ENCODE results near the gene CLIC1.

The CLIC1 gene

DNA sequence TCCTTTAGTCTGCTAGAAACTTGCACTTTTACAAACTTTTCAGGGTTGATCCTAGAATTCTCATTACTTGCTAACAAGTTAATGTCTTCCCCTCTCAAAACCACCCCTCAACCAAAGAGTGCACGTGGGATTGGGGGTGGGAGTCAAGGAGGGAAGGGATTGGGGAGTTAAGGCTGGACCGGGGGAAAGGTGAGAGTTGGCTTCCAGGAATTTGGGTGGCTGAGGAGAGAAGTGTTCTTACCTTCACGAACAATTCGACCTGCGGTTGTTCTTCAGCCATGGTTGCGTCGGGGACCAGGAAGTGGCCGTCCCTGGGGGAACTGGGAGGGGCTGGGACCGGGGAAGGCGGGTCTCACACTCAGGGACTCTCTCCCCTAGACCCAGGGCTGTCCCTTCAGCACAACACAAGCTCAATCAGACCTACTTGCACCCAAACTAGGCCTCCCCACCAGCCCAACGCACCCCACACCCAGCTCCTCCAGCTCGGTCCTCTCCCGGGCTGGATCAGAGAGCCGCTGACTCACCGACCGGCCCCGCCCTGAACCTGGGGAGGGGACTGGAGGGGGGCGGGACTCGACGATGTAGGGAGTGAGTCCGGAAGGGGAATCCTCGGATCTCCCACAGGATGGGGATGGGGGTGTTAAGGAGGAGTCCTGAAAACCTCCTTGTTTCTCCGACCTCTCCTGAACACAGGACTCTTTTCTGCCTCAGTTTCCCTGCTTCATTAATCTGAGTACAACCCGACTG, at the start of gene CLIC1:
CLIC1 (minus strand) TSS at position 510 of the 747 bp plus-strand sequence; CDS start at position 280, 230 bp downstream.
- peak; percentile 92 for DNase-seq (ENCODE audit: low spot score)

DNA sequence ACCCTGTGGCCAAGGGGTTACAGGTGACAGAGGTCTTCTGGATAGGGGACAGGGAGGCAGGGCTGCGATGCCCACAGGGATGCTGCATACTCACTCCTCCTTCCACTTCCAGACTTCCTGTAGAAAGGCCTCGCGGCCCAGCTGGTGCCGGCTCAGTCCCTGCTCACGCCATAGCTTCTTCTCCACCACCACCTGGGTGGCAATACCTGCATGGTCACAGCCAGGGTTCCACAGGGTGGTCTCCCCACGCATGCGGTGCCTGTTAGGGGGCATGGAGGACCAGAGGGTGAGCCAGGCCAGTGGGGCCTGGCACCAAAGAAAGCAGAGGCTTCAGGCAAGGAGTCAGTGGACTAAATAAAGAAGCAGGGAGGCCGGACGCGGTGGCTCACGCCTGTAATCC, 49.1 kb upstream of the CLIC1 start:
- DNase-seq (ENCODE audit: low spot score) = no peak

DNA sequence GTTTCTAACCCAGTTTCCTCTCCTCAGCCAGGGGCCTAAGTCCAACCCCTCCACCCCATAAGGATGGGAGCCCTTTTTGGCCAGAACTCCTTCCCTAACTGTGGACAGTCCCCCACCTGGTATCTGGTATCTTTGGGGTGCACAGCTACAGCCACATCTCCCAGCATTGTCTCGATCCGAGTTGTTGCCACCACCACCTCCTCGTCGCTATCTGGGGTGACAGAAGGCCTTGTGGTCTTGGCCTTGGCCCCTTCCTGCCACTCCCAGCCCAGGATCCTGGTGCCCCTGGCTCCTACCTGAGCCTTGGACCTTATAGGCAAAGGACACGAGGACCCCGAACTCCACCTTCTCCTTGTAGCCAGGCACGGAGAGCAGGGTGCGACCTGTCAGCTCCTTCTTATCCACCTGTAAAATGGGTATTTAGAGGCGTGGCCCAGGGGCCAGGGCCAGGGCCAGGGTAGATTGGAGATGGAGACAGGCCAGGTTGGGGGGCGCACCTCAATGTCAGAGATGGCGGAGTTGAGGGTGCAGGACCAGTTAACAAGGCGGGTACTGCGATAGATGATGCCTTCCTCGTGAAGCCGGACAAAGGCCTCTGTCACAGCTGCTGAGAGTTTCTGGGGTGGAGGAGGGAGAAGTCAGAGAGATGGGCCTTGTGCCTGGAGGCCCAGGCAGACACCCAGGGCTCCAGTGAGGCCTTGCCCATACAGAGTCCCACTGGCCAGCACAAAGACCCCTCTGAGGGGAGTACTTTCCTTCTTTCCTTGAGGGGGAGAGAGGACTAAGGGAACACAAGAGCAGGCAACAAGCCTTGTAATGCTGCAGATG, 48.0 kb upstream of the CLIC1 start:
- DNase-seq (ENCODE audit: low spot score) = no peak

DNA sequence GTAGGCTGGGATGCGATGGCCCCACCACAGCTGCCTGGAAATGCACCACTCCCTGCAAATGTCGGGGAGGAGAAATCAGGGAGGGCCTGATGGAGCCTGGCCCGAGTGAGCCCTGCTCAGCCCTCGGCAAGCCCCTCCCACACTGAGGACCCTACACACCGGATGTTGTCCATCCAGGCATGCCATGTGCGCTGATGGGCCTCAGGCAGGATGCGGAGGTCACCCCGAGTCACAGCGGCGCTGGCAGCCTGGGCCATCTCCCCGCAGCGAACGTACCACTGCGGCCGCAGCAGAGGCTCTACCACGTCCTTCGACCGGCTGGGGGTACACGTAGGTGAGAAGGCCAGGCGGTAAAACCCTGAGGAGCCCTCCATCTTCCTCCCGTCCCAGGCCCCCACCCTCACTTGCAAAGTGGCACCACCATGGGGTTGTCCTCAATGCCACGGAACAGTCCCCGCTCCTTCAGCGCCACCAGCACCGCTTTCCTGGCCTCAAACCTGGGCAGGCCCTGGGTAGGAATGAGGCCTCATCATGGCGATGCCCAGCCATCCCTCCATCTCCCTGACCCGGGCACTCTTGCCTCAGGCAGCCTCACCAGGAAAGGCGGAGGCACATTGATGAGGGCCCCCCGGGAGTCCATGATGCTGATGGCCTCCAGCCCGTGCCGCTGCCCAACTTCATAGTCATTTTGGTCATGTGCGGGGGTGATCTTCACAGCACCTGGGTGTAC, 46.0 kb upstream of the CLIC1 start:
- DNase-seq (ENCODE audit: low spot score) = no peak

DNA sequence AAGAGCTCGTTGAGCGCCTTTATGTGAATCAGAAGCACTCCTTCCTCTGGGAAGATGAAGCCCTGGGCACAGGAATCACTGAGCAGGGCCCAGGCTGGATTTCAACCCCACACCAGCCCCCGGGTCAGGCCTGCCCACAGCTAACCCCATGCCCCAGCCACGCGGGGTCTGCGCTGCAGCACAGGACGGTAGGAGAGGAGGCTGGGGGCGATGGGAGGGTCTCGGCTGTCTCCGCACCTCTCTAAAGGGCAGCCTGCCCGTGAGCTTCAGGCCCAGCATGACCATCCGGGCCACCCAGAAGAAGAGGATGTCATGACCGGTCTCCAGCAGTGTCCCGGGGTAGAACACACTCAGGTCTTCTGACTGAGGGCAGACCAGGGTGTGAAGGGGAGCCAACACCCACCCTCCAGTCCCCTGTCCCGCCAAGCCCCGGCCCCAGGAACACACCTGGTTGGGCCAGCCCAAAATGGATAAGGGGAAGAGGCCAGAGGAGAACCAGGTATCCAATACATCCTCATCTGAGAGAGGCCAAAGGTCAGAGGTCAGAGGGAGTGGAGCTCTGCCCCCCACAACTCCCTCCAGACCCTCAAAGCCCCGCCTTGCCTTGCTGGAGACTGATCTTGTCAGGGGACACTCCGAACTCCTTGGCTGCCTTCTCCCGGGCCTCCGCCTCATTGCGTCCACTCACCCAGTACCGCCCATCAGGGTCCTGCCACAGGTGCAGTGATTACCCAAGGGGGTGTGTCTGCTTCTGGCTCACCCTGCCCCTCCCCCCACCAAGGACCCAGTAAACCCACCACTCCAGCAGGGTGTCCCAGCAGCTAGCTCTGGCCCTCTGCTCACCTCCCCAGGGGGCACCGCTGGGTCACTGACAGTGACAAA, 45.2 kb upstream of the CLIC1 start:
- DNase-seq (ENCODE audit: low spot score) = no peak

DNA sequence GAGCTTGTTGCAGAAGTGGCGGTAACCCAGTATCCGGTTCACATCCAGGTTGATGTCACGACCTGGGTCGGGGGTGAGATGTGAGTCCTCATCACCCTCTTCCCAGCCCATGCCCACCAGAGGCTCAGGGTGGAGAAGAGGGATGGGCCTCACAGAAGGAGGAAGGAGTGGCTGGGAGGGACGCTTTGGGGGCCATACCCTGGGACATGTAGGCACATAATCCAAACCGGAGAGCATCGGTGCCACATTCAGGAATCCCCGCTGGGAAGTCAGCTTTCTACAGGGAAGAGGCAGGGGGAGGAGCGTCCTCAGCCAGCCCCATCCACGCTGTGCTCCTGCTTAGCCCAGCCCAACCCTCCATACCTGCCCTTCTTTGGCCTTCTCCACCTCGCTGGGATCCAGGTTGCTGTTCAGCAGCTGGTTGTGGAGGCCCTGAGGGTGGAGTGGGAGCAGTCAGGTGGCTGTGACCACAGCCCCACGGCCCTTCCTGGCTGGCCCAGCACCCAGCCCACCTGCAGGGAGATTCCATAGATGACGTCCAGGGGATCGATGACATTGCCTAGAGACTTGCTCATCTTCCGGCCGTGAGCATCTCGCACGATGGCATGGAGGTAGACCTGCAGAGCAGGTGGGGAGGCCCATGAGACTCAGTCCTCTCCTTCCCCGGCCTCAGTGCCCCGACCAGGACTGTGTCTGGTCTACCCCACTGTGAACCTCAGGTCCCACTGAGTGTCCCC, 44.3 kb upstream of the CLIC1 start:
- no peak for DNase-seq (ENCODE audit: low spot score)

GRCh38 chr6:31779908-31780307, 43.6 kb upstream of the CLIC1 start:
- no peak for DNase-seq (ENCODE audit: low spot score)

GRCh38 chr6:31778999-31779885, 42.9 kb upstream of the CLIC1 start:
- DNase-seq (ENCODE audit: low spot score) = no peak

GRCh38 chr6:31778193-31778592, 41.9 kb upstream of the CLIC1 start:
- no peak for DNase-seq (ENCODE audit: low spot score)

DNA sequence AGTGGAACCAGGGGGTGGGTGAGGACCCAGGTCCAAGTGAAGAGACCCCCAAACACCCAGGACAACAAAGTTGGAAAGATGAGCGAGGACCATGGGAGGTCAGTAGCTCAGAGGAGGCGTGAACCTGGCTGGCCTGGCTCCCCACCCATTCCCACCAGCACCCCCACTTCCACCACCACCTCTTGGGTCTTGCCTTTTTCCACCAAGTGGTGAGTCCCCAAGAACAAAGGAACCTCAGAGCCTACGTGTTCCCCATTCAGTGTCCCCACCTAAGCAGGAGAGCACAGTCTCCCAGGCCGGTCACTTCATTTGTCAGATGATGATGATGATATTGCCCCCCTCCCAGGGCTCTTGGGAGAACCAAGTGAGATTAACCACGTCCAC, 41.3 kb upstream of the CLIC1 start:
- DNase-seq (ENCODE audit: low spot score) = no peak

DNA sequence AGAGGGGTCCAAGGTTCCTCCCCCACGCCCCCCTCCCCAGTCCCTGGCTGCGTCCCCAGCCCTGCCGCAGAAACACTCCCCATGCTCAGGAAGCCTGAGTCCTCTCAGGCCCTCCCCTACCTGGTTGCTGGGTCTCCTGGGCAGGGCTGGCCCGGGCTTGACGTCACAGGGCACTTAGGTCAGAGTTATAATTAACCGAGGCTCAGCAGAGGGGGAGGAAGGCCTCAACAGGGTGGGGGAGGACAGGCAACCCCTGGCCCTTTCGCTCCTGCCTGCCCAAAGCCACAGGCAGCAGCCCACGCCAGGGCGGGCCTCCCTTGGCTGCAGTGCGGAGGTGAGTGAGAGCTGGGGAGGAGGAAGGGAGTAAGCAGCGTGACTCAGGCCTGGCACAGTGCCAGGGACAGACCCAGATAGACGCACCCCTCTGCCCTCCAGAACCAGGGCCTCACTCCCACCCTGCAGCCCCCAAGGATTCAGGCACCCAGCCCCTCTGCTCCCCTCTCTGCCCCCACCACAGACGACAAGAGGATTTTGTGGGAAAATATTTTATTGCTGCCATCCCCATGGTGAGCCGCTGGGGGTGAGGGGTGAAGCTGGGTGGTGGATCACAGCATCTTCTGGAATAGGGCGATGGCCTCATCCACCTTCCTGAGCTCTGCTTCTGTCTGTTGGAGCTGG, 40.8 kb upstream of the CLIC1 start, which contains the start of gene VWA7:
VWA7 (minus strand) TSS at position 340 of the 678 bp plus-strand sequence. CDS start 549 bp downstream, outside the sequence.
- peak; percentile 98 for DNase-seq (ENCODE audit: low spot score)

- DNase-seq (ENCODE audit: low spot score) = no peak
These were observed 40.2 kb upstream of the CLIC1 start for GRCh38 chr6:31776485-31776988.

DNA sequence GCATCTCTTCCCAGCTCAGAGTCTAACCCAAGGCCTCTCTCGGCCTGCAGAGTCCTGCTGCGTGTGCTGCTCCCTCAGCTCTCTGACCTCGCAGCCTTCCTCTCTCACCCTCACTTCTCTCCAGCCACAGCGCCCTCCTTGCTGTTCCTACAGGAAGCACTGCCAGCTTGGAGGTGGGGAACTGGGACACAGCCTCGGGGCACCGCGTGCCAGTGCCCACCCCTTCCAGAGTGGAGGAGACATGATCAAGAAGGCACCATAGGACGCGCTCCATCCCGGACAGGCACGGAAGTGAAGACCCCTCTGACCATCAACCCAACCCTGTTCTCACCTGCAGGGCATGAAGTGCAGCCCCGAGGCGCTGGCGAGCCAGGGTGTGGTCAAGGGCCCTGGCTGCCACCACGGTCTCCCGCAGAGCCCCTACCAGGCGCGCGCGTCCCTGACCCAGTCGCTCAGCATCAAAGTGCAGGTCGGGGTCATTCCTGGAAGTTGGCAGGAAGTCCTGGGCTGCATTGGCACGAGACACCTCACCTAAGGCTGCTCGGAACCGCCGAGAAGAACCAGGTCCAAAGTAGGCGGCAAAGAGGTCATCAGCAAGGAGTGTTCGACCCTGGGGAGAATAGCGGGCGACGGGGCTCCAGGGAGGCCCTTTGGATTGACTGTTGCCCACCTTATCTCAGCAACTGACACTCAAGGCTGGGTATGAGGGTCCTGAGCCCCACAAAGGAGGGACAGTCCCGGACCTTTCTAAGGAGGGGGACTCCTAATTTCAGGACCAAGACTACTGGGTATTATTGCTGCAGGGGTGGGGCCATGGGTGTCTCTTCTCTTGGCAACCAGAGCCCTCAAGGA, 39.5 kb upstream of the CLIC1 start:
- DNase-seq (ENCODE audit: low spot score) = no peak

DNA sequence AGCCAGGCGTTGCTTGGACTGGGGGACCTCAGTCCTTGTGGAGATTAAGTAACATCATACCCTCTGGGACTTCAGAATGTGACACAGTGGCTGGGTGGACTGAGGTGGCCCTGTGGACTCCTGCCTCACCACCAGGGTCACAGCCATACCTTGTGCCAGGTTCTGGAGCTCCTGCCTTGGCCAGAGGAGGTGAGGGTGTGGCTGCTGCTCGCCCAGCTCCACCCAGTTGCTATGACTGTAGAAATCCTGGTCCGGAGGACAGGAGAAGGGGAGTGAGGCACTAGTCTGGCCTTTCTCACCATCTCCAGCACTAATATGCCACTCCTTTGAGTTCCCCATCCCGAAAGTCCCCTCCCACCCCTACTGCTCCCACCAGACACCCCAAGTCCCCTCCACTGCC, 38.9 kb upstream of the CLIC1 start:
- peak; percentile 35 for DNase-seq (ENCODE audit: low spot score)

- DNase-seq (ENCODE audit: low spot score) = no peak
These were observed 35.6 kb upstream of the CLIC1 start for GRCh38 chr6:31771992-31772358.

DNA sequence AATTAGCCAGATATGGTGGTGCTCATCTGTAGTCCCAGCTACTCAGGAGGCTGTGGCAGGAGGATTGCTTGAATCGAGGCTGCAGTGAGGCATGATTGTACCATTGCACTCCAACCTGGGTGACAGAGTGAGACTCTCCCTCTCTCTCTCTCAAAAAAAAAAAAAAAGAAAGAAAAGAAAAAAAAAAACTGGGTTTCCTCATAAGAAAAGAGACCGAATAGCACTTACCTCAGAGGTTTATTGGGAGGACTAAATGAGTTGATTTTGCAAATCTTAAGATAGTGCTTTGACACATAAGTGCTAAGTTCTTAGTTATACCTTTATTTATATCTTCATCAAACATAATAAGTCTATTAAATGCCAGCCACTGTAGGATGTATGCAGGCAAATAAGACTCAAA, 34.5 kb upstream of the CLIC1 start:
- no peak for DNase-seq (ENCODE audit: low spot score)

DNA sequence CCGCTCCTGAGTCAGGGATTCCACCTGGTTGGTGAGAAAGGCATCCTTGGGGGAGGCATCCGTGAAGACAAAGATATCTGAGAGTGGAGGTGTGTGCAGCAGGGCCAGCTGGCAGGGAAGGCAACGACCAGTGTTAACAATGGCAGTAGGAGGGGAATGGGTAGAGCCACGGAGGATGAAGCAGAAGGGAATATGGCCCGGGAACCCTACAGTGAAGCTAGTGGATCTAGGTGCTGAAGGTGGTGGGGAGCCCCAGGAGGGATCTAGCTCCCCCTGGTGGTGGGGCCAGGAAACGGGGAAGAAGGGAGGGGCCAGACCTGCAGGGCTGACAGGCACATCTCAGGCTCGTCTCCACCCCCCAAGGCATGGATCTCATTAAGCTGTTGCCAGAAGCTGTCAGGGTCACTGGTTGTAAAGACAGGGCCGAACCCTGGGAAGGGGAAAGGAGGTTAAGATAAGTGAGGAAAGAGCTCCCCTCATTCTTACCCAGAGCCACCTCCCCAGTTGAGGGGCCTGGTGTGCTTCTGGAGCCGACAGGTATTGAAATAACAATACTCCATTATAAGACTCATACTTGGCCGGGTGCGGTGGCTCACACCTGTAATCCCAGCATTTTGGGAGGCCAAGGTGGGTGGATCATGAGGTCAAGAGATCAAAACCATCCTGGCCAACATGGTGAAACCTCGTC, 33.5 kb upstream of the CLIC1 start:
- DNase-seq (ENCODE audit: low spot score) = peak; percentile 74

Data from kidney tubule cell (primary cell).